H9 (cell line): ENCODE results near the gene SFXN5. TPM values are rescaled to one million over a fixed set of nuclear protein-coding genes. Genes with fewer than 3 reads are reported as not detected.

ENCODE experiments used
- DNase-seq: peaks from one replicate; pipeline ENCODE4 v3.0.0-alpha.2; 2017
- H2AFZ ChIP-seq: one replicate; pipeline ENCODE4 v1.6.1; 2013; ENCODE audit warnings: mild to moderate bottlenecking, low read length, control low read depth, moderate library complexity
- H2AK5ac ChIP-seq: 2 replicates; pipeline ENCODE4 v1.6.1; 2013; ENCODE audit warnings: low read length, control low read depth, mixed read lengths; ENCODE audit not compliant: insufficient read length
- H2BK120ac ChIP-seq: one replicate; pipeline ENCODE4 v1.6.1; 2013; ENCODE audit warnings: low read depth, mild to moderate bottlenecking, low read length, control low read depth, inconsistent platforms; ENCODE audit not compliant: poor library complexity, severe bottlenecking
- H2BK12ac ChIP-seq: 2 replicates; pipeline ENCODE4 v1.6.1; 2013; ENCODE audit warnings: low read length, control low read depth, mixed read lengths, low read depth; ENCODE audit not compliant: insufficient read length
- H2BK15ac ChIP-seq: 2 replicates; pipeline ENCODE4 v1.6.1; 2013; ENCODE audit warnings: low read depth, low read length, control low read depth
- H2BK20ac ChIP-seq: one replicate; pipeline ENCODE4 v1.6.1; 2013; ENCODE audit warnings: low read depth, mild to moderate bottlenecking, low read length, control low read depth, inconsistent platforms; ENCODE audit not compliant: poor library complexity, severe bottlenecking
- H2BK5ac ChIP-seq: 2 replicates; pipeline ENCODE4 v1.6.1; 2013; ENCODE audit warnings: low read length, control low read depth, mixed read lengths; ENCODE audit not compliant: insufficient read length
- H3K14ac ChIP-seq: 2 replicates; pipeline ENCODE4 v1.6.1; 2013; ENCODE audit warnings: low read length, control low read depth; ENCODE audit not compliant: insufficient read depth
- H3K18ac ChIP-seq: 2 replicates; pipeline ENCODE4 v1.6.1; 2013; ENCODE audit warnings: low read depth, mild to moderate bottlenecking, mixed read lengths, low read length, control low read depth; ENCODE audit not compliant: insufficient read length
- H3K23ac ChIP-seq: 2 replicates; pipeline ENCODE4 v1.6.1; 2013; ENCODE audit warnings: low read length, control low read depth, mixed read lengths, low read depth; ENCODE audit not compliant: insufficient read length
- H3K23me2 ChIP-seq: 2 replicates; pipeline ENCODE4 v1.6.1; 2013; ENCODE audit warnings: low read depth, mild to moderate bottlenecking, mixed read lengths, low read length, control low read depth; ENCODE audit not compliant: insufficient read length, poor library complexity, severe bottlenecking
- H3K27ac ChIP-seq: 2 replicates; pipeline ENCODE4 v1.5.1; 2013; ENCODE audit warnings: low read length, control low read depth, mixed read lengths, low read depth; ENCODE audit not compliant: insufficient read length
- H3K27me3 ChIP-seq: 2 replicates; pipeline ENCODE4 v1.6.1; 2013; ENCODE audit warnings: low read length, control low read depth, inconsistent platforms; ENCODE audit not compliant: insufficient read depth
- H3K4ac ChIP-seq: 2 replicates; pipeline ENCODE4 v1.6.1; 2013; ENCODE audit warnings: low read depth, mild to moderate bottlenecking, control low read depth, inconsistent platforms, low read length, moderate library complexity
- H3K4me1 ChIP-seq: 2 replicates; pipeline ENCODE4 v1.6.1; 2013; ENCODE audit warnings: low read length, control low read depth, inconsistent platforms; ENCODE audit not compliant: insufficient read depth
- H3K4me2 ChIP-seq: 2 replicates; pipeline ENCODE4 v1.6.1; 2013; ENCODE audit warnings: low read length, control low read depth, mixed read lengths; ENCODE audit not compliant: insufficient read length, insufficient read depth
- H3K56ac ChIP-seq: 2 replicates; pipeline ENCODE4 v1.6.1; 2013; ENCODE audit warnings: low read depth, mild to moderate bottlenecking, mixed read lengths, low read length, control low read depth; ENCODE audit not compliant: insufficient read length
- H3K79me1 ChIP-seq: 2 replicates; pipeline ENCODE4 v1.6.1; 2013; ENCODE audit warnings: low read depth, mild to moderate bottlenecking, moderate library complexity, low read length, control low read depth, inconsistent platforms; ENCODE audit not compliant: insufficient read depth, poor library complexity, severe bottlenecking
- H3K79me2 ChIP-seq: 2 replicates; pipeline ENCODE4 v1.6.1; 2013; ENCODE audit warnings: low read length, control low read depth, inconsistent platforms; ENCODE audit not compliant: insufficient read depth
- H3K9ac ChIP-seq: 2 replicates; pipeline ENCODE4 v1.6.1; 2013; ENCODE audit warnings: low read length, control low read depth, mixed read lengths; ENCODE audit not compliant: insufficient read length; ENCODE audit errors: extremely low read depth
- H3K9me3 ChIP-seq: one replicate; pipeline ENCODE4 v1.6.1; 2013; ENCODE audit warnings: low read depth, low read length, inconsistent platforms; ENCODE audit not compliant: control insufficient read depth
- H3T11ph ChIP-seq: one replicate; pipeline ENCODE4 v1.6.1; 2013; ENCODE audit warnings: mild to moderate bottlenecking, low read length, control low read depth, inconsistent platforms
- H4K20me1 ChIP-seq: one replicate; pipeline ENCODE4 v1.6.1; 2013; ENCODE audit not compliant: control insufficient read depth, insufficient read length, insufficient read depth
- H4K5ac ChIP-seq: 2 replicates; pipeline ENCODE4 v1.6.1; 2013; ENCODE audit warnings: low read depth, mild to moderate bottlenecking, mixed read lengths, low read length, control low read depth; ENCODE audit not compliant: insufficient read length
- H4K8ac ChIP-seq: replicated peaks from 2 replicates; pipeline ENCODE4 v1.6.1; 2013; ENCODE audit warnings: low read length, control low read depth, mixed read lengths, low read depth; ENCODE audit not compliant: insufficient read length
- H4K91ac ChIP-seq: 2 replicates; pipeline ENCODE4 v1.6.1; 2013; ENCODE audit warnings: low read depth, mild to moderate bottlenecking, moderate library complexity, mixed read lengths, low read length, control low read depth; ENCODE audit not compliant: insufficient read length
- H3K27ac Mint-ChIP-seq, 3 experiments: 2 replicates in 2 of 3; 3 replicates in 1 of 3; pipeline ENCODE4 v1.8.0; 2020 to 2021; ENCODE audit warnings: mixed read lengths in 3 of 3, mild to moderate bottlenecking in 1 of 3, moderate library complexity in 1 of 3
- H3K27me3 Mint-ChIP-seq: 2 replicates; pipeline ENCODE4 v1.8.0; 2021; ENCODE audit warnings: low read depth, mild to moderate bottlenecking, moderate library complexity, mixed read lengths
- H3K36me3 Mint-ChIP-seq, 3 experiments: 2 replicates in 2 of 3; 3 replicates in 1 of 3; pipeline ENCODE4 v1.8.0; 2020 to 2021; ENCODE audit warnings: low read depth in 3 of 3, mixed read lengths in 3 of 3; ENCODE audit not compliant: insufficient read depth in 1 of 3
- H3K4me1 Mint-ChIP-seq, 2 experiments: 2 replicates each; pipeline ENCODE4 v1.8.0; 2020; ENCODE audit warnings: mixed read lengths in 2 of 2
- H3K4me3 Mint-ChIP-seq, 2 experiments: 2 replicates in 1 of 2; 3 replicates in 1 of 2; pipeline ENCODE4 v1.8.0; 2020 to 2021; ENCODE audit warnings: mild to moderate bottlenecking in 2 of 2, mixed read lengths in 2 of 2, moderate library complexity in 1 of 2
- H3K9me3 Mint-ChIP-seq, 2 experiments: 2 replicates in 1 of 2; 3 replicates in 1 of 2; pipeline ENCODE4 v1.8.0; 2020; ENCODE audit warnings: mild to moderate bottlenecking in 2 of 2, mixed read lengths in 2 of 2, moderate library complexity in 1 of 2
- WGBS: extraction: QIAGEN DNeasy Blood & Tissue Kit; methylation state at CpG from one replicate; pipeline ENCODE4 v1.1.7; 2013; ENCODE audit warnings: missing lambda C conversion rate, low lambda C conversion rate, mixed read lengths; ENCODE audit not compliant: insufficient read length; ENCODE audit errors: extremely low coverage; 5-methylcytosine and 5-hydroxymethylcytosine counted together
- total RNA-seq: library from RNA; stranded (reverse); gene quantifications from 2 replicates; pipeline ENCODE4 v1.2.1, GENCODE V29; 2021
- TF ChIP-seq, protein P1 (sequence below): fragments of 200-600 bp; sonication (generic); conservative IDR thresholded peaks from 3 replicates; pipeline ENCODE4 v1.8.0; 2021; ENCODE audit warnings: antibody characterized with exemption, mild to moderate bottlenecking

SFXN5 gene
- total RNA-seq, 1 experiment from 2014 or later: 30.9 TPM

GRCh38 chr2:72940786-72941185, 130.7 kb downstream of the SFXN5 start:
- H3K27me3 Mint-ChIP-seq: peaks cover 32% of the 10 kb centered on the region
- no CpG with 5 or more reads among the region's 6 CpGs for WGBS
- no peak for DNase-seq
- H3K27ac ChIP-seq: no peak overlapping the region
- no peaks in the 10 kb centered on the region for H3K9me3 Mint-ChIP-seq
- H4K91ac ChIP-seq: no peak overlapping the region
- peak overlapping the region in 2 of 3 experiments; percentile 72 to 77; a peak in 3 of 7 replicates for H3K27ac Mint-ChIP-seq
- H3K18ac ChIP-seq: no peak overlapping the region
- H4K8ac ChIP-seq: no peak overlapping the region
- no peak overlapping the region for H3K4ac ChIP-seq
- no peak overlapping the region for H3K14ac ChIP-seq
- H2BK20ac ChIP-seq: no peak overlapping the region
- H3K4me1 ChIP-seq: peaks cover 3% of the 10 kb centered on the region; the same call in 1 of the 2 replicates
- H3K36me3 Mint-ChIP-seq: peaks cover 5 to 17% (median 10%) of the 10 kb centered on the region in 3 experiments; a peak in 6 of 7 replicates
- H2BK5ac ChIP-seq: no peak overlapping the region
- no peaks in the 10 kb centered on the region for H3K79me2 ChIP-seq
- H2BK15ac ChIP-seq: no peak overlapping the region
- no peak overlapping the region for H3K4me2 ChIP-seq
- H3K79me1 ChIP-seq: no peaks in the 10 kb centered on the region
- no peak overlapping the region for H3K4me3 Mint-ChIP-seq
- TF ChIP-seq, protein P1, sequence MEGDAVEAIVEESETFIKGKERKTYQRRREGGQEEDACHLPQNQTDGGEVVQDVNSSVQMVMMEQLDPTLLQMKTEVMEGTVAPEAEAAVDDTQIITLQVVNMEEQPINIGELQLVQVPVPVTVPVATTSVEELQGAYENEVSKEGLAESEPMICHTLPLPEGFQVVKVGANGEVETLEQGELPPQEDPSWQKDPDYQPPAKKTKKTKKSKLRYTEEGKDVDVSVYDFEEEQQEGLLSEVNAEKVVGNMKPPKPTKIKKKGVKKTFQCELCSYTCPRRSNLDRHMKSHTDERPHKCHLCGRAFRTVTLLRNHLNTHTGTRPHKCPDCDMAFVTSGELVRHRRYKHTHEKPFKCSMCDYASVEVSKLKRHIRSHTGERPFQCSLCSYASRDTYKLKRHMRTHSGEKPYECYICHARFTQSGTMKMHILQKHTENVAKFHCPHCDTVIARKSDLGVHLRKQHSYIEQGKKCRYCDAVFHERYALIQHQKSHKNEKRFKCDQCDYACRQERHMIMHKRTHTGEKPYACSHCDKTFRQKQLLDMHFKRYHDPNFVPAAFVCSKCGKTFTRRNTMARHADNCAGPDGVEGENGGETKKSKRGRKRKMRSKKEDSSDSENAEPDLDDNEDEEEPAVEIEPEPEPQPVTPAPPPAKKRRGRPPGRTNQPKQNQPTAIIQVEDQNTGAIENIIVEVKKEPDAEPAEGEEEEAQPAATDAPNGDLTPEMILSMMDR: no peak
- H3K9ac ChIP-seq: no peak overlapping the region
- no peaks in the 10 kb centered on the region for H3K9me3 ChIP-seq
- H3T11ph ChIP-seq: no peak overlapping the region
- H3K23me2 ChIP-seq: peaks cover 2% of the 10 kb centered on the region
- no peak overlapping the region for H2AFZ ChIP-seq
- H4K5ac ChIP-seq: no peak overlapping the region
- peaks cover 33 to 53% of the 10 kb centered on the region in 2 experiments for H3K4me1 Mint-ChIP-seq
- H3K23ac ChIP-seq: no peak overlapping the region
- no peak overlapping the region for H2AK5ac ChIP-seq
- H2BK12ac ChIP-seq: no peak overlapping the region
- no peak overlapping the region for H3K56ac ChIP-seq
- no peak overlapping the region for H2BK120ac ChIP-seq
- H4K20me1 ChIP-seq: no peaks in the 10 kb centered on the region
- no peaks in the 10 kb centered on the region; the same call in 1 of the 2 replicates for H3K27me3 ChIP-seq
